IPS-15b (cell line): ENCODE data around the gene INPP4B.

Experiments used
- H3K27me3 ChIP-seq: one replicate; pipeline ENCODE4 v1.6.1; 2013; ENCODE audit warnings: low read length; ENCODE audit not compliant: control insufficient read depth, insufficient read depth
- H3K36me3 ChIP-seq: one replicate; pipeline ENCODE4 v1.6.1; 2013; ENCODE audit warnings: low read length; ENCODE audit not compliant: control insufficient read depth, insufficient read depth
- H3K4me1 ChIP-seq: one replicate; pipeline ENCODE4 v1.6.1; 2013; ENCODE audit warnings: mild to moderate bottlenecking, low read length; ENCODE audit not compliant: control insufficient read depth, insufficient read depth
- H3K4me3 ChIP-seq: one replicate; pipeline ENCODE4 v1.5.1; 2013; ENCODE audit warnings: low read depth, low read length
- H3K9ac ChIP-seq: one replicate; pipeline ENCODE4 v1.6.1; 2013; ENCODE audit warnings: low read depth, mild to moderate bottlenecking, low read length
- H3K9me3 ChIP-seq: one replicate; pipeline ENCODE4 v1.6.1; 2013; ENCODE audit warnings: mild to moderate bottlenecking, low read length; ENCODE audit not compliant: control insufficient read depth, insufficient read depth

The INPP4B gene

DNA sequence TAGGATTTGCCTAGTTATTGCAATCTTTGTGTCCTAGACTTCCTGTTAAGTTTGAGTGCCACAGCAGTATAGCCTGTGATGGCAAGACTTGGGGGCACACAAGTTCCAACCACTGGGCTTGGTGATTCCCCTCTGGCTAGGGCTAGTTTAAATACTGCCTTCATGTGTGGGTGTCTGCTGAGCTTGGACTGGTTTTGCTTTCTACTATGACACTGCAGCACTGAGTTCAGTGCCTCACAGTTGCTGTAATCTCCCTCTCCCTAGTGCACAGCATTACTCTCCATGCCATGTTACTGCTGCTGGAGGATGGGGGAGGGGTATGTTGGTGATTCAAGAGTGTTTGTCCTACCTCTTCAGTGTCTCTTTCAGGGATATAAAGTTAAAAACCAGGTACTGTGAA, 830.1 kb downstream of the INPP4B start:
- no peak overlapping the region for H3K4me3 ChIP-seq
- no peaks in the 10 kb centered on the region for H3K4me1 ChIP-seq
- no peaks in the 10 kb centered on the region for H3K9me3 ChIP-seq
- H3K36me3 ChIP-seq, result no peaks in the 10 kb centered on the region
- no peak overlapping the region for H3K9ac ChIP-seq
- H3K27me3 ChIP-seq, result no peaks in the 10 kb centered on the region

GRCh38 chr4:142009751-142010150, 836.4 kb downstream of the INPP4B start:
- no peaks in the 10 kb centered on the region for H3K9me3 ChIP-seq
- H3K4me3 ChIP-seq, result no peak overlapping the region
- no peak overlapping the region for H3K9ac ChIP-seq
- no peaks in the 10 kb centered on the region for H3K27me3 ChIP-seq
- H3K36me3 ChIP-seq, result no peaks in the 10 kb centered on the region
- H3K4me1 ChIP-seq, result no peaks in the 10 kb centered on the region

DNA sequence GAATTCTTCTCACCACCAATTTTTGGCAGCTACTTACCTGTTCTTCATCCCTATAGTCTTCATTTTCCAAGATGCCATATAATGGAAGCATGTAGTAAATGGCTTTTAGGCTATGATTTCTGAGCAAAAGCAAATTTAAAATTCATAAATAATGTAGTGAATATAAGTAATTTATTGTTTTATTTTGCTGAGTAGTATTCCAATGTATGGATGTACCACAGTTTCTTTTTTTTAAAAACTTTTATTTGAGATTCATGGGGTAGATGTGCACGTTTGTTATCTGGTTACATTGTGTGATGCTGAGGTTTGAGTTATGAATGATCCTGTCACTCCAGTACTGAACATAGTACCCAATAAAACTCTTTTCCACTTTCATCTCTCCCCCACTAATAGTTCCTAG, 840.6 kb downstream of the INPP4B start:
- Histone ChIP-seq H3K9me3 (no peaks in the 10 kb centered on the region), H3K27me3 (no peaks in the 10 kb centered on the region), H3K4me3 (no peak overlapping the region), H3K4me1 (no peaks in the 10 kb centered on the region), H3K9ac (no peak overlapping the region), H3K36me3 (no peaks in the 10 kb centered on the region)

GRCh38 chr4:141999446-142000143, 846.5 kb downstream of the INPP4B start:
- Histone ChIP-seq H3K9ac (no peak overlapping the region), H3K27me3 (no peaks in the 10 kb centered on the region), H3K4me3 (no peak overlapping the region), H3K4me1 (no peaks in the 10 kb centered on the region), H3K36me3 (no peaks in the 10 kb centered on the region), H3K9me3 (peaks cover 2% of the 10 kb centered on the region)

DNA sequence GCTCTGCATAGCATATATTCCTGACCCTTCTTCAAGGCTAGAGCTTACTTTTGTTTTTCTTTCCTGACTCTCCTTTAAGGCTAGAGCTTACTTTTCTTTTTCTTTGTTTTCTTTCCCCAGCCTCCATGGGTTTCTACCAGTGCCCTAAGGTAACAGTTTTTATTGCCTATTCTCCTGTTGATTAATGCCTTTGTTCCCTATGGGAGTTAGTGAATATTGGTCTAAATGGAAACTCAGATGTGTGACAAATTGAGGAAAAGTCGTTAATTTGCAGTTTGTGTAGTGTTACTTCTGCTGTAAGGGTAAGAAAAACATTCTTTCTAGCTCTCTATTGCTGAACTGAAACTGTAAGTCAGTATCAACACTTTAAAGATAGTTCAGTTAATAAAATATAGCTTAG, 851.0 kb downstream of the INPP4B start:
- Histone ChIP-seq H3K9ac (no peak overlapping the region), H3K27me3 (no peaks in the 10 kb centered on the region), H3K4me3 (no peak overlapping the region), H3K9me3 (peaks cover 4% of the 10 kb centered on the region), H3K36me3 (no peaks in the 10 kb centered on the region), H3K4me1 (no peaks in the 10 kb centered on the region)

DNA sequence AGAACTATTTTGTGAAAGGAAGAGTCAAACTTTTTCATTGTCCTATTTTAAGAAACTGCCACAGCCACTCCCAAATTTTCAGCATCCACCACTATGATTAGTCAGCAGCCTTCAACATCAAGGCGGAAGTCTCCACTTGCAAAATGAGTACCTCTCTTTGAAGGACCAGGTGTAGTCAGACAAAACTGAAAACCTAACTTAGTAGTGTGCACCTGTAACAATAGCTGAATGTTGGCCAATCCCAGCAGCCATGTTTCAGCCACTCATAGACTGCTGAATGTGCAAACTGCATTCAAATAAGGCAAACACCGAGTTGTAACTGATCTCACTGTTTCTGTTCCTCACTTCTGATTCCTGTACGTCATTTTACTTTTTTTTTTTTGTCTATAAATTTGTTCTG, 868.7 kb downstream of the INPP4B start:
- Histone ChIP-seq H3K4me3 (no peak overlapping the region), H3K4me1 (no peaks in the 10 kb centered on the region), H3K27me3 (no peaks in the 10 kb centered on the region), H3K36me3 (no peaks in the 10 kb centered on the region), H3K9ac (no peak overlapping the region), H3K9me3 (no peaks in the 10 kb centered on the region)
